Lower leg skin (tissue), 3 donors: Measurements from ENCODE around the gene ARIH2.

Experiments
- CTCF ChIP-seq, 3 donors: fragments of 450-650 bp; IDR thresholded peaks; one replicate each; pipeline ENCODE4 v1.5.1; 2016; ENCODE audit warnings: antibody characterized with exemption in 3 of 3, mild to moderate bottlenecking in 3 of 3, moderate library complexity in 2 of 3
- POLR2A ChIP-seq, 2 donors: fragments of 450-650 bp; IDR thresholded peaks; one replicate each; pipeline ENCODE4 v1.6.1; 2016 to 2017; ENCODE audit warnings: antibody characterized with exemption in 2 of 2, mild to moderate bottlenecking in 1 of 2, moderate library complexity in 1 of 2

GRCh38 chr3:48931944-48932580 is 13.4 kb downstream of the ARIH2 start:
- TF ChIP-seq CTCF (IDR thresholded peaks at IDR 0.05): no peak
- TF ChIP-seq POLR2A (IDR thresholded peaks at IDR 0.05): no peak
